Endothelial cell of umbilical vein (primary cell): ENCODE data around the gene PTGER3. TPM values are rescaled to one million over a fixed set of nuclear protein-coding genes. Genes with fewer than 3 reads are reported as not detected.

Experiments used
- BruUV-seq: library from RNA; stranded (reverse); fragments of 400-500 nt; replicated peaks from 2 replicates; lab custom pipeline; 2021; lab: Mats Ljungman, UMichigan
- CTCF ChIA-PET: fragments of 300-600, 350-600 bp; sonication (Branson Sonifier 250); formaldehyde crosslinking; loops from one replicate; lab custom pipeline; 2021; ENCODE audit warnings: antibody characterized with exemption, inconsistent platforms; lab: Charles Lee
- POLR2A ChIA-PET: fragments of 300-600, 350-600 bp; sonication (Branson Sonifier 250); formaldehyde crosslinking; loops from one replicate; lab custom pipeline; 2021; ENCODE audit warnings: antibody characterized with exemption, inconsistent platforms; lab: Charles Lee
- DNase-seq: peaks from one replicate; pipeline ENCODE4 v3.0.0-alpha.2; 2011; ENCODE audit warnings: low read depth, low spot score
- FAIRE-seq: peaks from 2 replicates; lab custom pipeline; 2011; peaks lifted over from hg19 to GRCh38; lab: Jason Lieb, UNC
- H2AFZ ChIP-seq: 2 replicates; pipeline ENCODE4 v1.6.0; 2012; ENCODE audit warnings: low read depth, low read length, control low read depth, inconsistent platforms
- H3K27ac ChIP-seq: 2 replicates; pipeline ENCODE4 v1.5.1; 2011; ENCODE audit warnings: low read depth, mild to moderate bottlenecking, control low read depth, low read length, moderate library complexity; ENCODE audit not compliant: insufficient read depth
- H3K27me3 ChIP-seq, 2 experiments: 2 replicates each; pipeline versions ENCODE4 v1.6.0 to v1.6.1; 2011; ENCODE audit warnings: low read length in 2 of 2, mixed read lengths in 1 of 2; ENCODE audit not compliant: control insufficient read depth in 2 of 2, insufficient read depth in 2 of 2
- H3K36me3 ChIP-seq, 2 experiments: 2 replicates in 1 of 2; 3 replicates in 1 of 2; pipeline ENCODE4 v1.5.1; 2011; ENCODE audit warnings: low read length in 2 of 2, mild to moderate bottlenecking in 1 of 2, moderate library complexity in 1 of 2; ENCODE audit not compliant: control insufficient read depth in 2 of 2, insufficient read depth in 2 of 2; ENCODE audit errors: extremely low read depth in 1 of 2
- H3K4me1 ChIP-seq: 3 replicates; pipeline ENCODE4 v1.5.1; 2011; ENCODE audit warnings: mild to moderate bottlenecking, low read length; ENCODE audit not compliant: control insufficient read depth, insufficient read depth; ENCODE audit errors: extremely low read depth
- H3K4me2 ChIP-seq: 2 replicates; pipeline ENCODE4 v1.6.1; 2011; ENCODE audit warnings: low read length, control low read depth, mixed read lengths; ENCODE audit not compliant: insufficient read depth
- H3K4me3 ChIP-seq, 3 experiments: fragments of 200-600 bp in 1 of 3; sonication (generic), shearing (Covaris generic) in 1 of 3; replicated peaks in 1 of 3; 2 replicates each; pipeline ENCODE4 v1.5.1; 2011 to 2016; ENCODE audit warnings: control low read depth in 3 of 3, low read length in 3 of 3, mild to moderate bottlenecking in 2 of 3, inconsistent platforms in 1 of 3, low read depth in 1 of 3, moderate library complexity in 1 of 3; ENCODE audit not compliant: insufficient read depth in 1 of 3
- H3K79me2 ChIP-seq: 2 replicates; pipeline ENCODE4 v1.6.0; 2012; ENCODE audit warnings: low read length, inconsistent platforms; ENCODE audit not compliant: control insufficient read depth, insufficient read depth
- H3K9ac ChIP-seq: replicated peaks from 2 replicates; pipeline ENCODE3; 2011; ENCODE audit warnings: low read length, control low read depth; ENCODE audit not compliant: insufficient read depth; ENCODE audit errors: extremely low read depth
- H3K9me1 ChIP-seq: replicated peaks from 3 replicates; pipeline ENCODE4 v1.6.0; 2011; ENCODE audit warnings: mild to moderate bottlenecking, low read length; ENCODE audit not compliant: control insufficient read depth, insufficient read depth; ENCODE audit errors: extremely low read depth
- H3K9me3 ChIP-seq: replicated peaks from 2 replicates; pipeline ENCODE4 v1.5.1; 2012; ENCODE audit warnings: low read length, inconsistent platforms; ENCODE audit not compliant: control insufficient read depth, insufficient read depth
- H4K20me1 ChIP-seq: replicated peaks from 2 replicates; pipeline ENCODE3; 2011; ENCODE audit warnings: mild to moderate bottlenecking, low read length; ENCODE audit not compliant: control insufficient read depth, insufficient read depth; ENCODE audit errors: extremely low read depth
- CTCF ChIP-seq, 2 donors: IDR thresholded peaks; 1 replicate in 1 of 2; 2 replicates in 1 of 2; pipeline ENCODE4 v1.5.1; 2011; ENCODE audit warnings: low read length in 2 of 2, mild to moderate bottlenecking in 2 of 2, moderate library complexity in 2 of 2, control low read depth in 1 of 2, inconsistent platforms in 1 of 2, low read depth in 1 of 2; ENCODE audit not compliant: insufficient read depth in 1 of 2; ENCODE audit errors: extremely low read depth in 1 of 2
- EZH2 ChIP-seq: IDR thresholded peaks from 2 replicates; pipeline ENCODE4 v1.6.1; 2012; ENCODE audit warnings: borderline replicate concordance, low read depth, mild to moderate bottlenecking, moderate library complexity, low read length, inconsistent platforms; ENCODE audit not compliant: severe bottlenecking
- FOS ChIP-seq: IDR thresholded peaks from 2 replicates; pipeline ENCODE4 v1.6.1; 2011; ENCODE audit warnings: mild to moderate bottlenecking, low read length, moderate library complexity, borderline replicate concordance; ENCODE audit not compliant: insufficient read depth
- GATA2 ChIP-seq: IDR thresholded peaks from 2 replicates; pipeline ENCODE4 v1.7.0; 2011; ENCODE audit warnings: low read depth, mild to moderate bottlenecking, moderate library complexity, mixed read lengths, low read length; ENCODE audit not compliant: insufficient read length, insufficient read depth
- JUN ChIP-seq: IDR thresholded peaks from 2 replicates; pipeline ENCODE4 v1.6.1; 2011; ENCODE audit warnings: borderline replicate concordance, low read depth; ENCODE audit not compliant: insufficient read length, insufficient read depth
- MAX ChIP-seq: IDR thresholded peaks from 2 replicates; pipeline ENCODE4 v1.6.1; 2011; ENCODE audit not compliant: insufficient read depth, insufficient read length
- MYC ChIP-seq: IDR thresholded peaks from one replicate; pipeline ENCODE4 v1.6.1; 2011; ENCODE audit warnings: mild to moderate bottlenecking, low read depth, low read length
- POLR2A ChIP-seq: IDR thresholded peaks from 2 replicates; pipeline ENCODE4 v1.6.1; 2012; ENCODE audit warnings: low read depth, mild to moderate bottlenecking, control low read depth, low read length
- POLR2AphosphoS5 ChIP-seq: IDR thresholded peaks from 2 replicates; pipeline ENCODE4 v1.6.1; 2012; ENCODE audit warnings: low read depth, mild to moderate bottlenecking, control low read depth, low read length, moderate library complexity; ENCODE audit not compliant: insufficient read depth
- dilution Hi-C: fragments of 300-500 bp; cut with MboI; formaldehyde crosslinking; loops from one replicate; pipeline ENCODE4 v1.15.0; 2019; ENCODE audit warnings: low sequenced_read_pairs; ENCODE audit not compliant: extremely low pct_ligation_motif_present
- intact Hi-C: fragments of 100-400 bp; cut with micrococcal nuclease; formaldehyde crosslinking; loops from one replicate; pipeline ENCODE4 v1.10.0; 2022
- polyA plus RNA-seq, 4 experiments: library from polyadenylated mRNA; depleted of rRNA in 3 of 4; stranded (reverse) in 3 of 4; unstranded in 1 of 4; fragments of >200 nt; gene quantifications; 2 replicates each; pipeline versions ENCODE4 v1.2.1 to v1.2.3, GENCODE V29; 2011 to 2012; ENCODE audit warnings: missing spikeins in 1 of 4
- total RNA-seq: library from RNA; stranded (reverse); gene quantifications from 2 replicates; pipeline ENCODE4 v1.2.3, GENCODE V29; 2021

Gene PTGER3
- total and polyA plus RNA-seq, 2 donors (not counting 3 experiments of a cell fraction or from before 2014, with no cell fraction given), result 0.01 TPM; not detected in 1

- no peaks in the 10 kb centered on the region for H4K20me1 ChIP-seq
- H3K4me1 ChIP-seq, result no peaks in the 10 kb centered on the region
- no peaks in the 10 kb centered on the region for H3K9me3 ChIP-seq
- no peak for DNase-seq
- BruUV-seq, result no TSS peak
- no peak for FAIRE-seq
- no peak overlapping the region for H3K4me3 ChIP-seq
- H3K27me3 ChIP-seq, result no peaks in the 10 kb centered on the region
- CTCF ChIA-PET, result no interaction called here
- H3K9me1 ChIP-seq, result no peaks in the 10 kb centered on the region
- H3K27ac ChIP-seq, result no peak overlapping the region
- no peaks in the 10 kb centered on the region for H3K36me3 ChIP-seq
- H2AFZ ChIP-seq, result no peak overlapping the region
- no peak overlapping the region for H3K4me2 ChIP-seq
- POLR2A ChIA-PET, result no interaction called here
- no peak overlapping the region for H3K9ac ChIP-seq
- no peaks in the 10 kb centered on the region for H3K79me2 ChIP-seq
- intact Hi-C loops (no loop called here), dilution Hi-C loops (no loop called here)
- no peak for TF ChIP-seq POLR2AphosphoS5
- no peak for TF ChIP-seq FOS
- no peak for TF ChIP-seq MAX
- no peak for TF ChIP-seq GATA2
- TF ChIP-seq POLR2A, result no peak
- no peak for TF ChIP-seq EZH2
- TF ChIP-seq JUN, result no peak
- TF ChIP-seq MYC, result no peak
- no peak for TF ChIP-seq CTCF (IDR thresholded peaks at IDR 0.05; ENCODE audit: extremely low read depth in 1 of 2, insufficient read depth in 1 of 2, low read depth in 1 of 2, low read length in 2 of 2)
Observed at GRCh38 chr1:71015745-71016144, 31.9 kb downstream of the PTGER3 start.
